ENCODE data around the gene GTF2H4.

GTF2H4 gene

DNA sequence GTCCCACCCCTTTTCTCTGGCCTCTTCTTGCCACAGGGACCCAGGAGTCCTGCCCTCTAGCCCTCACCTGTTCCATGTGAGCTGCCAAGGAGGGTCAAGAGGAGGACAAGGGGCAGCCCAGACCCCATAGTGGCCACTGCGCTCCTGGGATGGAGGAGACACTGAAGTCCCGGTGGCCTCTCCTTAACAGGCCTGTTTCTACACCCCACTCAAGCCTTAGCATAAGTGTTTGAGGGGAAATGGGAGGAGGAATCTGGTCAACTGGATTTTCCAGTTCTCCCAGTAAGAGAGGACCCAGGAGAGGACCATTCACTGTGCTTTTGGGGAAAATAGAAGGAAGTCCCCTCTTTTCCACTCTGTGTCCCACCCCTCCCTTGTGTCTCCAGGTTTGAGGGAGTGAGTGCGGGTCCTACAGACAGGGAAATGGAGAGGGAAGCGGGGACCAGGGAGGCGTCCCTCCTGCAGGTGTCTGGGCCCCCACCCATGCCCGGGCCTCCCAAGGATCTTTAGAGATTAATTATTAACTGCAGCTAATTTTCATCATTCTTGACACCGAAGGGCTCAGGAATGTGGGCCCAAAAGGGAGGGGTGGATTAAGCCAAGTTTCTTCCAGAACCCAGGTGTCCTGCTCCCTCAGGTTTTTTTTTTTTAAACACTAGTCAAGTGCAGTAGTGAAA, 24.1 kb downstream of the GTF2H4 start, which contains the start of gene SFTA2:
TSS of gene SFTA2 (minus strand) at position 202 of the 677 bp plus-strand sequence. CDS start at position 128, 74 bp downstream.
- no peak for DNase-seq (ENCODE audit: extremely low read depth, insufficient read length)
- H3K4me3 ChIP-seq (replicated peaks; ENCODE audit: low read depth, low read length): no peak within 1 kb of the TSS
- TF ChIP-seq CTCF (IDR thresholded peaks at IDR 0.05; ENCODE audit: insufficient read depth, low read length, poor library complexity, severe bottlenecking): no peak
- no peaks in the 10 kb centered on the region; the same call in none of the 2 replicates for H3K36me3 ChIP-seq (ENCODE audit: control insufficient read depth, insufficient read depth, low read length)
- no peaks in the 10 kb centered on the region for H3K27me3 ChIP-seq (replicated peaks; ENCODE audit: control insufficient read depth, insufficient read depth, low read length)

DNA sequence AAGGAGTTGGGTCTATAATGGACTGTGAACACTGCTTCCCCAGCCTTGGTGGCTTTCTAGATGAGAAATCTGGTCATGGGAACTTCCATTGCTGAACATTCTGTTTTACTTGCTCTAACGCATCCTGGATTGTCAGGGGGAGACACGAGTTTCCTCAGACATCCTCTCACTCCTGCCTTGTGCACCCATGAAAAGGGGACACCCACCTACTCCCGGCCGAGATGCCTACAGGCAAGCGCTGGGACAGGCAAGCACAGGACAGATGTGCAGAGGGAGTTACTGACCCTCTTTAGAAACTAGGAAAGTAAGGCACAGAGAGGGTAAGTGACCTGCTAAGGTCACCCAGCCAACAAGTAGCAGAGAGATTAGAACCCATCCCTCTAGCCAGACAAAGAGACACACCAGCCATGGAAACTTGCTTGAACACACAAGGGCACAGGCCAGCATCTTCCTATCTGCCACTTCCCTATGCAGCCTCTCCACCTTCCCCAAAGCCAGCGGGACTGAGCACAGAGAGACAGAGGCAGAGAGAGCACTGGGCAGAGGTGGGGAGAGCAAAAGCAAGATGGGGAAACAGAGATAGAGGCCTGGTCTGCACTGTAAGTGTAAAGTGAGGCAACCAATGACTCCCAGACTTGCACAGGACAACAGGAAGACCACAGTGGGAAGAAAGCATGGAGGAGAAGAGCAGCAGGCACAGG, 24.8 kb downstream of the GTF2H4 start:
- Histone ChIP-seq H3K4me3 (replicated peaks; ENCODE audit: low read depth, low read length) (no peak overlapping the region), H3K27me3 (replicated peaks; ENCODE audit: control insufficient read depth, insufficient read depth, low read length) (no peaks in the 10 kb centered on the region), H3K36me3 (ENCODE audit: control insufficient read depth, insufficient read depth, low read length) (no peaks in the 10 kb centered on the region; the same call in 1 of the 2 replicates)
- no peak for TF ChIP-seq CTCF (IDR thresholded peaks at IDR 0.05; ENCODE audit: insufficient read depth, low read length, poor library complexity, severe bottlenecking)
- DNase-seq (ENCODE audit: extremely low read depth, insufficient read length): no peak

DNA sequence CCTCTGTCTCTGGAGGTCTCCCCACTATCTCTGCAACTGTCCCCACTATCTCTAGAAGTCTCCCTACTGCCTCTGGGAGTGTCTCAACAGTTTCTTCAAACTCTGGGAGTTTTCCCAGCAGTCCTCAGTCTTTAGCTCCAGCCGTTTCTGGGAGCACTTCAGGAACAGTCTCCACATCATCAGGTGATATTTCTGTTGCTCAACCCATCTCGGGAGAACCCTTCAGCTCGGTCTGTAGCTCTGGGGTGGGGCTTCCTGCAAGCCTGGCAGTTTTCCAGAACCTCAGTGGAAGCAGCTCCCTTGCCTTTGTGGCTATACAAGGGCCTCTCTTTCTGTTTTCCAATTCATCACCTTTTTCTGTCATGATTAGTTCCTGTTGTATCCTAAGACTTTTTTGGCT, 27.0 kb downstream of the GTF2H4 start:
- DNase-seq (ENCODE audit: extremely low read depth, insufficient read length): no peak
- TF ChIP-seq CTCF (IDR thresholded peaks at IDR 0.05; ENCODE audit: insufficient read depth, low read length, poor library complexity, severe bottlenecking): no peak

DNA sequence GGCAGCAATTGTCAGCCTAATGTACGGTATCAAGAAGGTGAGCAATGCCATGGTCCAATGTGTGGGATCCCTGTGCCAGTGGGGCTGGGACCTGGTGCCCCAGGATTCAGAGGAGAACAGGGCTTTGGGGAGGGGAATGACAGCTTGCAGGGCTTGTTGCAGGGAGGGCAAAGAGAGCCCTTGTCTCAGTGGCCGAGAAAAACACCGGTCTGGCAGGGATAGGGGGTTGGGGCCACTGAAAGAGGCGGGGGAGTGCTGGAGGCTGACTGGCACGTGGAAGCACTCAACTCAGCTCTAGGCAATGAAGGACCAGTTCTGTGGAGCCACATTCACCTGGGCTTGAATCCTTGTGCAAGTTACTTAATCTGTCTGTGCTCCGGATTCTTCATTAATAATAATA, 29.3 kb downstream of the GTF2H4 start:
- TF ChIP-seq CTCF (IDR thresholded peaks at IDR 0.05; ENCODE audit: insufficient read depth, low read length, poor library complexity, severe bottlenecking): no peak
- Histone ChIP-seq H3K36me3 (ENCODE audit: control insufficient read depth, insufficient read depth, low read length) (no peaks in the 10 kb centered on the region), H3K4me3 (replicated peaks; ENCODE audit: low read depth, low read length) (no peak overlapping the region), H3K27me3 (replicated peaks; ENCODE audit: control insufficient read depth, insufficient read depth, low read length) (peaks cover 2% of the 10 kb centered on the region; the same call in 1 of the 2 replicates)
- no peak for DNase-seq (ENCODE audit: extremely low read depth, insufficient read length)

More for the DNA sequence above, 27.0 kb downstream of the GTF2H4 start:
- Histone ChIP-seq H3K4me3 (replicated peaks; ENCODE audit: low read depth, low read length) (no peak overlapping the region), H3K36me3 (ENCODE audit: control insufficient read depth, insufficient read depth, low read length) (no peaks in the 10 kb centered on the region), H3K27me3 (replicated peaks; ENCODE audit: control insufficient read depth, insufficient read depth, low read length) (no peaks in the 10 kb centered on the region; the same call in 1 of the 2 replicates)

- Histone ChIP-seq H3K27me3 (replicated peaks; ENCODE audit: control insufficient read depth, insufficient read depth, low read length) (peaks cover 2% of the 10 kb centered on the region; the same call in 1 of the 2 replicates), H3K36me3 (ENCODE audit: control insufficient read depth, insufficient read depth, low read length) (no peaks in the 10 kb centered on the region), H3K4me3 (replicated peaks; ENCODE audit: low read depth, low read length) (no peak overlapping the region)
- TF ChIP-seq CTCF (IDR thresholded peaks at IDR 0.05; ENCODE audit: insufficient read depth, low read length, poor library complexity, severe bottlenecking): no peak
- DNase-seq (ENCODE audit: extremely low read depth, insufficient read length): no peak
Measured at GRCh38 chr6:30938730-30939129, 30.7 kb downstream of the GTF2H4 start.

Measured in GM06990 (cell line).